Epithelial cell of prostate (primary cell): ENCODE measurements around the gene SNX5.
A peak's percentile ranks its signal among the peaks of the same experiment; 100 is the strongest.
"Not testable (repeated sequence)": the region's sequence is repeated elsewhere in the genome, so short reads cannot be mapped to it uniquely, and the experiment has no call there.

ENCODE experiments used
- DNase-seq: peaks from one replicate; pipeline ENCODE4 v3.0.0-alpha.2; 2011; ENCODE audit warnings: low read depth, low spot score
- H3K27ac ChIP-seq: fragments of 450-650 bp; 2 replicates; pipeline ENCODE4 v1.5.1; 2017; ENCODE audit warnings: mild to moderate bottlenecking

The SNX5 gene

DNA sequence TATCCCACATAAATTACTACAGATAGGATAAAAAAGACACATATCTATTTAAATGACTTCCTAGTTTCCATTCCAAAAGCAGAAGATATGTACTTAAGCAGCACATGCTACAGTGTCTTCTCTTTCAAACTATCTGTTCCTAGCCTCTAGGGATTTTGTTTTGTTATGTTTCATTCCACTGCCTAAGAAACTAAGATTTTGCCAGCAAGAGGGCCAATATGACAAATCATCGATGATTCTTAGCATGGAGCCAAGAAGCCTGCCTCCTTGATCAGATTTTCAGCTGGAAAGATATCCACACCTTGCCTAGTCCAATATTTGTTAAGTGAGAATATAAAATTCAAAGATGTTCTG lies 7.0 kb downstream of the SNX5 start:
- H3K27ac ChIP-seq: no peak overlapping the region
- no peak for DNase-seq

DNA sequence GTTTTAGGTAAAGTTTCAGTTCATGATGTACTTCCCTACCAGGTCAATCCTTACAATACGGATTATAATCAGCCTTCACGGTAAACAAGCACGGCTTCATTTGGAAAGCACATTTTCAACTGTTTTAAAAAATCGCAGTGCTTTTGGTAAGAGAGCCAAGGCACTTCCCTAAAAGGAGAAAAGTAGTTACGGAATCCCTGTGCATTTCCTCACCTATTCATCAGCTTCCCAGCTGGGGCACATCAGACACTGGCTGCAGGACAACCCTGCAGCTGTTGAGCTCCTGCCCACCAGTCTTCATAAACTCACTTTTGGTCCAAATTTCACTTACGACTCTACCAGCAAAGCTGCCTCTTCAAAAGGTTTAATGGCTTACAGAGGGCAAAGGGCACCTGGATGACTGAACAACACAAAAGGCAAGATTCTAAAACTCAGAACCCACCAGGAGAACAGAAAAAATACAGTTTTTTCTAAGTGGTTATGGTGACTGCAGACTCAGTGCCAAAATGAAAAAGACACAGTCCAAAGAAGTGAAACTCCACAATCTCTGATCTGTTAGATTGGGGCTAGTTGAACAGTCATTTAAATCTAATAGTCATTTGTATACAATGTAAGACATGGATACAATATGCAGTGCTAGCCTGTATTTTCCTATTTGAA lies 7.5 kb downstream of the SNX5 start:
- no peak for DNase-seq

DNA sequence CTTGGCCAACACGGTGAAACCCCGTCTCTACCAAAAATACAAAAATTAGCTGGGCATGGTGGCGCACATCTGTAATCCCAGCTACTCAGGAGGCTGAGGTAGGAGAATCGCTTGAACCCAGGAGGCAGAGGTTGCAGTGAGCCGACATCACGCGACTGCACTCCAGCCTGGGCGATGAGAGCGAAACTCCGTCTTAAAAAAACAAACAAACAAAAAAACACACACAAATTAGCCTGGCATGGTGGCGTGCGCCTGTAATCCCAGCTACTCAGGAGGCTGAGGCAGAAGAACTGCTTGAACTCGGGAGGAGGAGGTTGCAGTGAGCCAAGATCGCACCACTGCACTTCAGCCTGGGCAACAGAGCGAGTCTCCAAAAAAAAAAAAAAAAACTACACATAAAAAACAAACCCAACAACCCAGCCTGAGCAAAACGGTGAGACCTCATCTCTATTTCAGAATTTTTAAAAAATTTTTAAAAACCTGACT lies 8.2 kb downstream of the SNX5 start:
- not testable (repeated sequence) for DNase-seq, H3K27ac ChIP-seq

More for the DNA sequence above, 7.5 kb downstream of the SNX5 start:
- no peak overlapping the region for H3K27ac ChIP-seq

DNA sequence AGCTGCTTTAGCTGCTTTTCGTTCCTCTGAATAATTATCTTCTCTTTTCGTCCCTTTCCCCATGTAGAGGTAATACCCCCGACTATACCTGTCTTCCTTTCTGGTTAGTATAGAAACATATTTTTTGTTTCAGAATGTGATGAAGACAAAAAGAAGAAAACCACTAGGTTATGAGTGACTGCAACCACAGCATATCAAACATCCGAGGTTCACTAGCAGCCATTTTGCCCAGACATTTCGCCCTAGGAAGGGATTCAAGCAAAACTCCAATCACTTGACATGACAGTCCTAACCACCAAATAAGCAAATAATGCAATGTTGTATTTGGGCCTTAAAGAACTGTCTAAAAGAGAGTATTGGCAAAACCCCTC lies 9.4 kb downstream of the SNX5 start:
- peak overlapping the region; percentile 5 for H3K27ac ChIP-seq
- no peak for DNase-seq

DNA sequence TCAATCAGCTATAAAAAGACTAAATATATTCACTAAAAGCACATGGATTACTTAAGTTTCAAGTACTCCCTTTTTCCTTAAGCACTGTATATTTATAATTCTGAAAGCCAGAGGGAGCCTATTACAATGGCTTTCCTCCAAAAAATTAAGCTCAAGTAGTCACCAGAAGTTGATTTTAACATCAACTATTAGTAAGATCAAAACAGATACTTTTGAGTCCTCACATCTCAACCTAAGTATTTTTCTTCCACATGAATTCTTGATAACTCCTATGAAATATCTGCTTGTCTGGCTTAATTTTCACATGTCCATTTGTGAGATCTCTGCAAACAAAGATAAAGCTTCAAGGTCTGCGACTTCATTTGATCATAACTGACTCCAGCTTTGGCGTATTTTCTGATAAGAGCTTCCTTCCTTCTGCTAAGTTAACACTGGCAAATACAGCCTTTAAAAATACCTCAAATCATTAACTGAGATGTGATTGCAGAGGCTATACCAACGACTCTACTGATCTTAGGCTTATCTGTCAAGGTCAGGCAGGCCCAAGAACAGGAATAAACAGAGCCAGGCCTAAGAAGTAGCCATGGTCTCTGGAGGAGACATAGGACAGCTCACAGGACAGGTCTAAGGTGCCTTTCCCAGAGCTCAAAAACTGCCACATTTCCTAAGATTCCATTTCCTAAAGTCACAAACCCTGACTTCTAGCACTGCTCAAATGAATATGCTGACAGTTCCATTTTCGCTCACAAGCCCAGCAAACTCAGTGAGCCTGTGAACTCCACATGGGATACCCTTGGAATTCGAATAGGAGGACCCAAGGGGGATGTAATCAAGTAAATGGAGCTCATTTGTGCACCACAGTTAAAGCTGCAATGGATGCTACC lies 10.0 kb downstream of the SNX5 start:
- DNase-seq: no peak
- H3K27ac ChIP-seq: peak overlapping the region; percentile 1

DNA sequence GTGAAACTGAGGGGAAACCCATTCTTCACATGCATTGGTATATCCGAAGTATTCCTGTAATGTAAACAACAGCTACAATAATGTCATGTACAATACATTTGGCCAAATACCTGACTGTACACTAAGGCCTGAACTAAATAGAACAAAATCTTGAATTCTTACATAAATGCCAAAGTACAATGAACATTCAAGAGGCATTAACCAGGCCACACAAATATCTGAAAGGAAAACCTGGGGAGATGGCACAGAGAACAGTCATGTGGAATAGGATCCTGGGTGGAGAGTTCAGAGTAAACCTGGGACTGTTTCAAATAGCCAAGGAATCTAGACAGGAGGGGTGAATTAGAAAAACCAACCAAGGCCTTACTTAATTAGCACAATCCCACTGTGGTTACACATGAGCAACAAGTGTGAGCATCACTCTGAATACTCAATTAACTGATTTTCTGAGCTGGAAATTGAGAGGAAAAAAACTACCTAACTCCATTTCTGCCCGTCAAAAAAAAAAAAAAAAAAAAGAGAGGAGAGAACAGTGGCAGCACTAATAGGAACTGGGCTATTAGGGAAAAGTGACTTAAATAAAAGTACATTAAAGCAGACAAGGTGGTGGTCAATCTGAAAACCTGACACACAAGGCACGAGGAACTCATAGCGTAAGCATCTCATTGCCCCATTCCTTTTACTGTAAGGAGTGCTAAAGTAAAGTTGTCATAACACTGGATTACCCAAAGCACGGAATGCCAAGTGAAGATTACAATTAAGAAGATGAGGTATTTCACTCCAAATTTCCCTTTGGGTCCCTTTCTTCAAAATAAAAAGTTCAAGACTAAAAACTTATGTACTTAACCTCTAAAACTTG lies 10.9 kb downstream of the SNX5 start:
- DNase-seq: no peak
- no peak overlapping the region for H3K27ac ChIP-seq

DNA sequence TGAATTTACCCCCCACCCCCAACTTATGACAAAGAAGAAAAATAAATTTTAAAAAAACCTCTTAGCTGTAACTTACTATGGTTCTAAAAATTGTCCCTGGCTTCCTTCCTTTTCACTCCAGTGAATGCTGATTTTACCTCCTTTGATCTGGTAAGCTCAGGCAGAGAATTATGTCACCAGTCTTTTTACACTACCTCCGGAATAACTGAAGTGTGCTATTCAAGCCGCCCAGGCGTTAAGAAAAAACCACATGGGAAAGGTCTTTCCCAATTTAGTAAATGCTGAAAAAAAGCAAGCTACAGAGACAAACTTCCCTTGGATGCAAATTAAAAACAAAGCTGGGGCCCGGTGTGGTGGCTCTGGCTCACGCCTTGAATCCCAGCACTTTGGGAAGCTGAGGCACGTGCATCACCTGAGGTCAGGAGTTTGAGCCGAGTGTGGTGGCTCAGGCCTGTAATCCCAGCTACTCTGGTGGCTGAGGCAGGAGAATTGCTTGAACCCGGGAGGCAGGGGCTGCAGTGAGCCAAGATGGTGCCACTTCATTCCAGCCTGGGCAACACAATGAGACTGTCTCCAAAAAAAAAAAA lies 12.4 kb downstream of the SNX5 start:
- DNase-seq: no peak
- no peak overlapping the region for H3K27ac ChIP-seq

DNA sequence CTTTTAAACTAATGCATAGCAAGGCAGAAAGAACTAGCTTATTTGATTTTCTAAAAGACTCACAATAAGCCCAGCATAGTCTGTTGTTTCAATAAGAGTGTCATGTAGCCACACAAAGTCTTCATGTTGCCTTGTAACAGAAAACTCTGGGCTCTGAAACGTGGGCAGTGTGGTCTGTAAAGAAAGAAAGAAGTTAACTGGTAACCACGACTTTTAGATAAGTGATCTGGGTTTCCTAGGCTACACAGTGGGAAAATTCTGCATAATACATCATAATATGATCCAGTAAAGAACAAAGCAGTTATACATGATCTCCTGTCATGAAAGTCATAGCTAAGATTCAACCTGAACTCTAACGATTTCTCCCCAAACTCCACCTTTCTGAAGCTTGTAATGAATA lies 13.3 kb downstream of the SNX5 start:
- no peak for DNase-seq
- no peak overlapping the region for H3K27ac ChIP-seq

DNA sequence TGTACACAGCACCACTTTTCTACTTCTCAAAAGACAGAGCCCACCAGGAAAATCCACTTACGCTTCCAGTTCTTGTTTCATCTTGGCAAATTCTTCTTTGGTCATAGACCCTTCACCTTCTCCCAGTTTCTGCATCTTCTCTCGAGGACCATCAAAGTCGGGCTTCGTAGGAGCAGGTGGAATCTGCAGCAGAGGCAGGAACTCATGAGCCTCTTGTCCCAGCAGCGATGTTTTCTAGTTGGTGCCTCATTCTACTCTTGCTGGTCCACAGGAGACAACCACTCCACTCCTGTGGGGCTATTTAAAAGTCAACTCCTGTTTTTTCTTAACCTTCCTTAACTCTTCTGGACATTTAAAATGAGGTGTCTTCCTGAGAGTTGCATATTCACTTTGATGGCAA lies 14.7 kb downstream of the SNX5 start:
- no peak overlapping the region for H3K27ac ChIP-seq
- DNase-seq: no peak

DNA sequence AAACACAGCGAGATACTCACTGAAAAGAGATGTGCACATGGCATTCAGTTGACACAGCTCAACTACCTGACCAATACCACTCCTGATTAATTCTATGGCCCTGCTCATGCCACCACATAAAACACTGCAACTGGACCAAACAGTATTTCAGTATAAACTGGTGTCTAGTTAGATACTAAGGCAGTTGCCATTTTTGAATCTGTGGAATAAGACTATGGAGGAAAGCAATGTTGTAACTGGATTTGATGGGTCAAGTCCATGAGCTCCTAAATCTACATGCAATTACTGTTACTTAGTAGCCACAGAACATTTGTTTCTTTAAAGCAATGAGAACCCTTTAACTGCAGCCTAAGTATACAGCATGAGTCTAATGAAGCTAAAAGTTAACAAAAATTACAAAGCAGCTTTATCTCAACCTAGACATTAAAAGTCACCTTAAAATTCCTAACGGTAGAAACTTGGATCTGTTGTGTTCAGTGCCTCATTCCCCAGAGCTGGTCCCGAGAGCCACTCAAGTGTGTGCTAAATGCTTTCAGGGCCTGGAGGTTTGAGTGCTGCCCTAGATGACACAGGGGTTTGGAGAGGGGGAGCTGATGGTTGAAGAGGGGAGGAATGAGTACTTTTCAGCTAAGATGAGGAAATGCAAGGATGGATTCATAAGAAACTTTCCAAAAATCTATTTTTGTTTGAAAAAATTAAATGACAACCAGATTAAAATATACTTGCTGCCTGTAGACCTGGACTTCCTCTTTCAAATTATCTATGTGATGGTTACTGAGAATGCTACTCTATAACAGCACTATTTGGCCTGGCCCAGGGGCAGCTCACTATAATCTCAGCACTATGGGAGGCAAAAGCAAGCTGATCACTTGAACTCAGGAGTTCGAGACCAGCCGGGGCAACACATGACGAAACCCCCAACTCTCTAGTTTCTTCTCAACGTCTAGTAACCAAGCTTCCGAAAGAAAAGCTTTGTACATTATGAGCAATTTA lies 15.6 kb downstream of the SNX5 start:
- H3K27ac ChIP-seq: no peak overlapping the region
- DNase-seq: no peak

DNA sequence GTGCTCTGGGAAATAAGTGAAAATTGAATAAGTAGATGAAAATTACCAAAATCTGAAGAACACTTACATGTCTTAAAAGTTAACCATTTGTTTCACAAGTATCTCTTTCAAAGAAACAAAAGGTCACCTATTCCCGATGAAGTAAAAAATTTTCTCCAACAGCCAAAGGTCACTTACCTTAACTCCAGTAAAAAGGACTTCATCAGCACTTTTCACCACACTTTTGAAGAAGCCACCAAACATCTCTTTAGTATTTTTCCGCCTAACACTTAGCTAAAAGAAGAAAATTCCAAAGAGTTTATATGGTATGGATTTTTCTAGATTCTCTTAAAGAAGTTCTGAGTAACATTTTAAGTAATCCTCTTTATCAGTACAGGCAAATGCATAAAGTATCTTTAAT lies 17.3 kb downstream of the SNX5 start:
- DNase-seq: no peak

DNA sequence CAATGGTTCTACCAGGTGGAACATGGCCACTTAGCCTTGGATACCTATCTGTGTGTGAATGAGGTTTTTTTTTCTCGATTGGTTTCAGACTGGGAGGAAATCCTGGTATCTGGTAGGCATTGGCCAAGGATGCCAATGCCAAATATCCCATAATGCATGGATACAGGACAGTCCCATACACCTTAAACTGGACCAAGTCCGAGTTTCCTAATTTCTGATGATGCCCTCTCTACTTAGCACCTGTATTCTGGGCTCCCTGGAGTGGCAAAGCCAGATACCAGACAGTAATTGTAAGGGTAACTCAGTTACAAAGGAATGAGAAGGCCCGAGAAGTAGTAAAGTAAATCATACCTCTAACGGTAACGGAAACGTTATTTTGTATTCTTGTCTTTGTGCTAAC lies 17.9 kb downstream of the SNX5 start:
- H3K27ac ChIP-seq: no peak overlapping the region
- DNase-seq: no peak

More for the DNA sequence above, 17.3 kb downstream of the SNX5 start:
- H3K27ac ChIP-seq: no peak overlapping the region

DNA sequence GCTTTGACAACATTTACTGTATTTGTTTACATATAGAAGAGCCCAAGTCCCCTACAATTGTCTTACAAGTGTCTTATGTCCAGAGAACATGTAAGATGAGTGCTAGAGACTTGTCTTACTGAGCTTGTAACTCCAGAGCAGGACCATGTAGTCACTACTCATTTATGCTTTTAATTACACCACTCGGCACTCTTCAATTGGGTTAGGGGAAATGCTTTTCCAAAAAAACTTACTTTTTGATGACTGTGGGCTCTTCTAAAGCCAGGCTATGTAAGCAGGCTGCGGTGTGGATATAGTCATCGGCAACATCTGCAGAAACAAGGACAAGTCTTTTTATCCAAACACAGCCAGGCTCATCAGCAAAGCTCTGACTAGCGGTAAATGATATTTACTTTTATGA lies 18.7 kb downstream of the SNX5 start:
- DNase-seq: no peak
- H3K27ac ChIP-seq: no peak overlapping the region

DNA sequence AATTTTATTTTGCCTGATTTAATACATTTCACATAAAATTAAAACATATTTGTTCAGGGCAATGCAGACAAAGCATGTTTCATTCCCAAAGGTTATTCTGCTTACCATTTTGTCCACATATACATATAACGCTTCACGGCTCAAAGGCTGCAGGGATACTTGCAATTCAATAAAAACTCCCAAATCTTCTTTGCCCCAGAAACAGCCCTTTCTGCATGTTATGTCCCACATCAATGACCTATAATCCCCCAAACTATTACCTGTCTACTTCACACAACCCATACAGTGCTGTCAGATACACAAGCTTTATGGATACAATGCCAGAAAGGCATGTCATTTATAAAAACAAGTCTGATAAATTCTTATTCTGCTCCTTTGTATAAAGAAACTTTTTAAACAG lies 20.2 kb downstream of the SNX5 start:
- H3K27ac ChIP-seq: no peak overlapping the region
- DNase-seq: no peak

DNA sequence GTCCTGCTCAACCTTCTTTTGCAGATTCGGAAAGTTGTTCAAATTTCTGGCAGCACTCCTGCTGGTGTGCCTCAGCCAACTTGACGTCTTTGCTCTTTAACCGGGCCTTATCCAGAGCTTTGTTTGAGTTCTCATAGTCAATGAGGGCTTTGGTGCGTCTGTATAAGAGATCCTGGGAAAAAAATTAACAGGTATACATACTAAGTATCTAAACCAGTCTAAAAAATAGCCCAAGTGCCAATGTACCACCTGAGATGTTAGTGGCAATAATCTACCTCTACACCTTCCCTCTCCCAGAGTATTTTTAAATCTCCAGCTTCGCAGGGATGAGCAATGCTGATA lies 21.1 kb downstream of the SNX5 start:
- DNase-seq: no peak
- H3K27ac ChIP-seq: no peak overlapping the region

DNA sequence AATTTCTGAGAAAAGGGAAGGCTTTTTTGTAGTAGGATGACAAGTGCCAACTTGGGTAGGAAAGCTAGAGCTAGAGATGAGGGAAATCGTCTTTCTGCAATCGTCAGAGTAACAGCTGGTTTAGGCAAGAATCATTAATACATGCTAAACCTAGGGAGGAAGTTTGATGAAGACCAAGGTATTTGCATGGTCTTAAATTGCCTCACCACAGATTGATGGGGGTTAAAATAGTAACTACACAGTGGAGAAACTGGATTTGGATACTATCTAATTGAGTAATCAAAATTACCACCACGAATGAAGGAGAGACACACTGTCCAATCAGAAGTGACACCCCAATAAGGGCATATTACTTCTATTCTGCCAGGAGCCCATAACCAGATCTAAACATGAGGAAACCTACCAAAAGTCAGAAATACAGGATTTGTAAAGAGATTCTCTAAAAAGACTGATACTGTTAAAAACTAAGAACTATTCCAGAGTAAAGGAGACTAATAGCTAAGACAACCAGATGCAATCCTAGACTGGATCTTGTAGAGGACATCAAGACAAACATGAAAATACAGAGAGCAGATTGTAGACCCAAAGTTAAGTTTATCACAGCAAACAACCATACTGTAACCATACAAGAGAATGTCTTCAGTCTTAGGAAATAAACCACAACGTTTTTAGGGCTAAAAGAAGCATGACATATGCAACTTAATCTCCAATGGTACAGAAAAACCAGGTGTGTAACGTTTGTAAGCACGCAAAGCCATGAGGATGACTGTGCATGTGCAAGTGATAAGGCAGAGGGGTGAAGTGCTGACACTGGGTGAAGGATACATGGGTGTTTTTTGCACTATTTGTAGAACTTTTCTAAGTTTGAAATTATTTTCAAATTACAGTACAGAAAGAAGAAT lies 21.8 kb downstream of the SNX5 start:
- no peak overlapping the region for H3K27ac ChIP-seq
- no peak for DNase-seq

DNA sequence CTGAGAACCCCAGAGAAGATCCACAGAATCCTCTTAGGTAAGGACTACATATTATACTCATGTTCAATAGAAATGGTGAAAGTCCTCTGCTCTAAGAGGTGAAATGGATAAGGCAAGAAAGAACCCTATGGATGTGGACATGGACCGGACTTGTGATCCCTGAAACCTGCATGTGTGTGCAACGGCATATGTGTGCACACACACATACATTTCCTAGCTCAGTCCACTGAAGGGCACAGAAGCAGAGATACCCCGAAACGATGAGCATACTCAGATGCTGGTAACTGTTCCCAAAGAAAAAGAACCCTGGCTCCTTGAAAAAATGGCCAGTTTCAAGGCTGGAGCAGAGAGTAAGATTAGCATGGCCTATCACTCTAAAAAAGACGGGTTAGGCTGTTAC lies 22.6 kb downstream of the SNX5 start:
- no peak overlapping the region for H3K27ac ChIP-seq

DNA sequence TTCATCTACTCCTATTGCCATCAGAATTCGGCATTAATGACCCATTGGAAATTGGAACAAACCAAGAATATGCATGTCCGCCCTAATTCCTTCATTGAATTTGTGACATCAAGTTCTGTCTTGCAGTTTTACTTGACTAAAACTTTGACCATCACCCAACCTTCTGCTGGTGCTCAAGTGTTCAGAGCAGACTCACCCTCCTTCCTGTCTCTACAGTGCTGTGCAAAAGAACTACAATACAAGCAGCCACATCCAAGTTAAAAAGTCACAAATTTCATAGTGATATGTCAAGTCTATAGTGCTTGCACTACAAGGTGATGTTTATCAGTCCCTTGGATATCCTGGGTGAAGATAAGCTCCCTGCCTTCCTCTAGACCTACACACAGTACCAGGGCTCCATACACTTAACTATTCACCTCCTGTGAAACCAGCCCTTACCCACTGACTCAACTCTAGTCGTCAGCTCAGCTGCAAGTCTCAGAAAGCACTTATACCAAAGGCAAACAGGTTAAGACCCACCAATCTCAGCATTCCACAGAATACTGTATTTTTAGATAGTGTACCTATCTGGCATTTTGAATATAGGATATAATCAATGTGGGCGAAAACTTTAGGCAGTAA lies 23.6 kb downstream of the SNX5 start:
- no peak overlapping the region for H3K27ac ChIP-seq
- DNase-seq: no peak

More for the DNA sequence above, 22.6 kb downstream of the SNX5 start:
- no peak for DNase-seq
